Right atrium auricular region (tissue), 2 donors: Measurements from ENCODE around the gene HOXA3. TPM values are rescaled to one million over a fixed set of nuclear protein-coding genes. Genes with fewer than 3 reads are reported as not detected.

Source experiments
- DNase-seq: peaks from one replicate; pipeline ENCODE4 v3.0.0-alpha.2; 2019; ENCODE audit warnings: low spot score
- H3K27ac ChIP-seq, 2 donors: fragments of 200-600 bp; sonication (generic); 1 replicate in 1 of 2; 2 replicates in 1 of 2; pipeline ENCODE4 v1.5.1; 2016 to 2019
- H3K27me3 ChIP-seq, 2 donors: fragments of 200-600 bp; sonication (generic); one replicate each; pipeline versions ENCODE4 v1.5.1 to v1.6.0; 2017 to 2019
- H3K36me3 ChIP-seq: fragments of 200-600 bp; sonication (generic); one replicate; pipeline ENCODE4 v1.5.1; 2016
- H3K4me1 ChIP-seq, 2 donors: fragments of 200-600 bp; sonication (generic); one replicate each; pipeline versions ENCODE4 v1.5.1 to v1.6.0; 2017 to 2019
- H3K4me3 ChIP-seq, 2 donors: fragments of 200-600 bp; sonication (generic); 1 replicate in 1 of 2; 2 replicates in 1 of 2; pipeline ENCODE4 v1.5.1; 2017 to 2019; ENCODE audit warnings: mild to moderate bottlenecking in 1 of 2, moderate library complexity in 1 of 2
- H3K9me3 ChIP-seq, 2 donors: fragments of 200-600 bp; sonication (generic); one replicate each; pipeline ENCODE4 v1.5.1; 2019
- CTCF ChIP-seq, 2 donors: fragments of 200-600 bp; sonication (generic); IDR thresholded peaks; one replicate each; pipeline ENCODE4 v1.5.1; 2019; ENCODE audit warnings: antibody characterized with exemption in 2 of 2
- total RNA-seq, 2 donors: library from RNA; depleted of rRNA; stranded (reverse); fragments of >200 nt; gene quantifications; one replicate each; pipeline ENCODE4 v1.1.0, GENCODE V29; 2016

HOXA3 gene
- total RNA-seq, 2 donors from 2014 or later, result 0.28 to 0.30 TPM

GRCh38 chr7:27184337-27185012, 32.1 kb upstream of the HOXA3 start:
- Histone ChIP-seq H3K4me1 (peaks cover 0 to 60% of the 10 kb centered on the region in 2 donors), H3K4me3 (peak overlapping the region in 1 of 2 donors; percentile 37), H3K36me3 (no peaks in the 10 kb centered on the region), H3K27ac (no peak overlapping the region), H3K9me3 (no peaks in the 10 kb centered on the region), H3K27me3 (peaks cover 76 to 96% of the 10 kb centered on the region in 2 donors)
- no peak for DNase-seq
- TF ChIP-seq CTCF (IDR thresholded peaks at IDR 0.05), result no peak

GRCh38 chr7:27183682-27184336, 31.4 kb upstream of the HOXA3 start:
- peak overlapping the region in 1 of 2 donors; percentile 37 for H3K4me3 ChIP-seq
- no peak for TF ChIP-seq CTCF (IDR thresholded peaks at IDR 0.05)

GRCh38 chr7:27182861-27183681, 30.7 kb upstream of the HOXA3 start:
- Histone ChIP-seq H3K27me3 (peaks cover 74 to 87% of the 10 kb centered on the region in 2 donors), H3K36me3 (no peaks in the 10 kb centered on the region), H3K9me3 (no peaks in the 10 kb centered on the region), H3K27ac (no peak overlapping the region), H3K4me1 (peaks cover 0 to 48% of the 10 kb centered on the region in 2 donors), H3K4me3 (no peak overlapping the region)
- no peak for TF ChIP-seq CTCF (IDR thresholded peaks at IDR 0.05)
- no peak for DNase-seq

More at GRCh38 chr7:27183682-27184336, 31.4 kb upstream of the HOXA3 start:
- Histone ChIP-seq H3K4me1 (peaks cover 0 to 56% of the 10 kb centered on the region in 2 donors), H3K27ac (no peak overlapping the region), H3K36me3 (no peaks in the 10 kb centered on the region), H3K27me3 (peaks cover 76 to 94% of the 10 kb centered on the region in 2 donors), H3K9me3 (no peaks in the 10 kb centered on the region)
- DNase-seq, result no peak

- no peak overlapping the region for H3K27ac ChIP-seq
- no peak overlapping the region for H3K4me3 ChIP-seq
- peaks cover 0 to 42% of the 10 kb centered on the region in 2 donors for H3K4me1 ChIP-seq
- DNase-seq, result no peak
- no peak for TF ChIP-seq CTCF (IDR thresholded peaks at IDR 0.05)
- H3K27me3 ChIP-seq, result peaks cover 67 to 82% of the 10 kb centered on the region in 2 donors
- no peaks in the 10 kb centered on the region for H3K9me3 ChIP-seq
- no peaks in the 10 kb centered on the region for H3K36me3 ChIP-seq
These were observed 30.0 kb upstream of the HOXA3 start for GRCh38 chr7:27182285-27182841.

- H3K27ac ChIP-seq, result no peak overlapping the region
- H3K27me3 ChIP-seq, result peaks cover 67 to 84% of the 10 kb centered on the region in 2 donors
- no peak for TF ChIP-seq CTCF (IDR thresholded peaks at IDR 0.05)
- no peak overlapping the region for H3K4me3 ChIP-seq
- H3K9me3 ChIP-seq, result no peaks in the 10 kb centered on the region
- H3K4me1 ChIP-seq, result peaks cover 0 to 42% of the 10 kb centered on the region in 2 donors
- H3K36me3 ChIP-seq, result no peaks in the 10 kb centered on the region
- DNase-seq, result no peak
These were observed 29.5 kb upstream of the HOXA3 start for GRCh38 chr7:27181795-27182275.
